HepG2 (cell line): Measurements from ENCODE around the gene UQCRHL. TPM values are rescaled to one million over a fixed set of nuclear protein-coding genes. Genes with fewer than 3 reads are reported as not detected.
A peak's percentile ranks its signal among the peaks of the same experiment; 100 is the strongest.

Experiments
- ATAC-seq: fragments of 200-7000 bp; cut with Tn5 transposase; 3 replicates; pipeline ENCODE4 v1.9.1; 2020; ENCODE audit warnings: mild to moderate bottlenecking, moderate library complexity
- BruUV-seq: library from RNA; stranded (reverse); fragments of 400-500 nt; replicated peaks from 2 replicates; lab custom pipeline; 2021; lab: Mats Ljungman, UMichigan
- CTCF ChIA-PET: fragments of 300-600 bp; formaldehyde crosslinking; extraction: SDS; loops from one replicate; lab custom pipeline; 2021; ENCODE audit warnings: low total read pairs, inconsistent platforms, low intra/inter-chr PET ratio; lab: Yijun Ruan, JAX
- POLR2A ChIA-PET: fragments of 350-600 bp; sonication (Branson Sonifier 250); formaldehyde crosslinking; loops from one replicate; lab custom pipeline; 2020; ENCODE audit warnings: antibody characterized with exemption, inconsistent platforms; lab: Yijun Ruan, JAX
- DNase-seq: peaks from one replicate; pipeline ENCODE4 v3.0.0-alpha.2; 2015; ENCODE audit warnings: low spot score
- FAIRE-seq: peaks from 3 replicates; lab custom pipeline; 2011; peaks lifted over from hg19 to GRCh38; lab: Jason Lieb, UNC
- H2AFZ ChIP-seq: one replicate; pipeline ENCODE4 v1.6.1; 2011; ENCODE audit warnings: low read length, inconsistent platforms
- H3K27ac ChIP-seq: fragments of 300-600 bp; 3 replicates; pipeline ENCODE4 v1.8.0; 2011; ENCODE audit warnings: mixed run types, mild to moderate bottlenecking, mixed read lengths, low read length, inconsistent platforms; ENCODE audit not compliant: insufficient read depth; ENCODE audit errors: extremely low read length
- H3K27me3 ChIP-seq, 2 experiments: fragments of 200-600 bp in 1 of 2; 2 replicates in 1 of 2; 3 replicates in 1 of 2; pipeline versions ENCODE4 v1.6.0 to v1.8.0; 2011; ENCODE audit warnings: low read length in 2 of 2, mild to moderate bottlenecking in 2 of 2, moderate library complexity in 2 of 2, inconsistent platforms in 1 of 2; ENCODE audit not compliant: insufficient read depth in 2 of 2, control insufficient read depth in 1 of 2
- H3K36me3 ChIP-seq, 2 experiments: fragments of 200-600 bp in 1 of 2; replicated peaks in 1 of 2; 2 replicates in 1 of 2; 3 replicates in 1 of 2; pipeline versions ENCODE4 v1.5.1 to v1.8.0; 2011; ENCODE audit warnings: low read length in 2 of 2, inconsistent platforms in 1 of 2; ENCODE audit not compliant: insufficient read depth in 2 of 2, control insufficient read depth in 1 of 2
- H3K4me1 ChIP-seq: 2 replicates; pipeline ENCODE4 v1.5.1; 2012; ENCODE audit warnings: low read length, inconsistent platforms; ENCODE audit not compliant: insufficient read depth
- H3K4me2 ChIP-seq: 2 replicates; pipeline ENCODE4 v1.6.0; 2011; ENCODE audit warnings: low read depth, low read length, inconsistent platforms
- H3K4me3 ChIP-seq, 3 experiments: fragments of 200-600 bp in 1 of 3; sonication (generic), shearing (Covaris generic) in 1 of 3; replicated peaks in 1 of 3; 2 replicates each; pipeline ENCODE4 v1.5.1; 2011 to 2016; ENCODE audit warnings: low read length in 3 of 3, inconsistent platforms in 2 of 3, low read depth in 2 of 3, mild to moderate bottlenecking in 2 of 3, control low read depth in 1 of 3, mixed read lengths in 1 of 3; ENCODE audit not compliant: insufficient read depth in 1 of 3
- H3K79me2 ChIP-seq: one replicate; pipeline ENCODE4 v1.6.1; 2011; ENCODE audit warnings: low read length, inconsistent platforms; ENCODE audit not compliant: insufficient read depth
- H3K9ac ChIP-seq: 2 replicates; pipeline ENCODE4 v1.6.0; 2011; ENCODE audit warnings: mild to moderate bottlenecking, low read depth, low read length, inconsistent platforms; ENCODE audit not compliant: insufficient read depth
- H3K9me3 ChIP-seq: 2 replicates; pipeline ENCODE4 v1.5.1; 2012; ENCODE audit warnings: mild to moderate bottlenecking, low read length
- H4K20me1 ChIP-seq: 2 replicates; pipeline ENCODE4 v1.6.0; 2011; ENCODE audit warnings: inconsistent platforms, mild to moderate bottlenecking, low read length, moderate library complexity; ENCODE audit not compliant: insufficient read depth
- AGO2 ChIP-seq: fragments of 200-400 bp; formaldehyde crosslinking; optimal IDR thresholded peaks from 2 replicates; pipeline ENCODE3; 2017; ENCODE audit warnings: mild to moderate bottlenecking, low read depth, low read length, moderate library complexity
- CERS6 ChIP-seq: sonication (generic); formaldehyde crosslinking; IDR thresholded peaks from 2 replicates; pipeline ENCODE4 v1.5.0; 2020; ENCODE audit warnings: missing genetic modification reagents
- GATA4 ChIP-seq: sonication (generic); IDR thresholded peaks from 2 replicates; pipeline ENCODE4 v1.6.1; 2016; ENCODE audit warnings: antibody characterized with exemption, low read depth, borderline replicate concordance
- GATAD2A ChIP-seq: IDR thresholded peaks from 2 replicates; pipeline ENCODE4 v1.6.1; 2016
- MTA1 ChIP-seq: sonication (generic); formaldehyde crosslinking; IDR thresholded peaks from 2 replicates; pipeline ENCODE4 v1.4.0; 2020; ENCODE audit warnings: missing genetic modification reagents, mild to moderate bottlenecking, borderline replicate concordance
- ZBTB8A ChIP-seq: sonication (generic); formaldehyde crosslinking; IDR thresholded peaks from 2 replicates; pipeline ENCODE4 v1.4.0; 2020; ENCODE audit warnings: mild to moderate bottlenecking, low read depth, missing genetic modification reagents, borderline replicate concordance
- ZEB1 ChIP-seq: IDR thresholded peaks from 2 replicates; pipeline ENCODE4 v1.6.1; 2012; ENCODE audit warnings: mild to moderate bottlenecking, low read depth, inconsistent platforms; ENCODE audit not compliant: insufficient replicate concordance
- ZFP62 ChIP-seq: sonication (generic); formaldehyde crosslinking; IDR thresholded peaks from 2 replicates; pipeline ENCODE4 v1.4.0; 2020; ENCODE audit warnings: missing genetic modification reagents
- ZFP82 ChIP-seq: sonication (generic); formaldehyde crosslinking; IDR thresholded peaks from 2 replicates; pipeline ENCODE4 v1.5.1; 2020; ENCODE audit warnings: mild to moderate bottlenecking, missing genetic modification reagents, borderline replicate concordance
- ZNF329 ChIP-seq: sonication (generic); formaldehyde crosslinking; IDR thresholded peaks from 2 replicates; pipeline ENCODE4 v1.9.0; 2021; ENCODE audit warnings: low read depth, mild to moderate bottlenecking, missing genetic modification reagents
- ZNF691 ChIP-seq: sonication (generic); formaldehyde crosslinking; IDR thresholded peaks from 2 replicates; pipeline ENCODE4 v1.4.0; 2020; ENCODE audit warnings: missing genetic modification reagents, low read depth, mild to moderate bottlenecking, borderline replicate concordance
- ZNF747 ChIP-seq: sonication (generic); formaldehyde crosslinking; IDR thresholded peaks from 2 replicates; pipeline ENCODE4 v1.8.1; 2023; ENCODE audit warnings: missing genetic modification reagents, mild to moderate bottlenecking, borderline replicate concordance
- ZNF775 ChIP-seq: sonication (generic); formaldehyde crosslinking; IDR thresholded peaks from 2 replicates; pipeline ENCODE4 v1.4.0; 2020; ENCODE audit warnings: missing genetic modification reagents, mild to moderate bottlenecking, moderate library complexity, borderline replicate concordance
- ZNF83 ChIP-seq: sonication (generic); formaldehyde crosslinking; IDR thresholded peaks from 2 replicates; pipeline ENCODE4 v1.4.0; 2020; ENCODE audit warnings: missing genetic modification reagents, mild to moderate bottlenecking, borderline replicate concordance
- ZNF850 ChIP-seq: sonication (generic); formaldehyde crosslinking; conservative IDR thresholded peaks from 2 replicates; pipeline ENCODE4 v1.9.0; 2021; ENCODE audit warnings: mild to moderate bottlenecking, missing genetic modification reagents
- WGBS: methylation state at CpG from one replicate; pipeline ENCODE4 v1.1.6; 2017; ENCODE audit warnings: low lambda C conversion rate; 5-methylcytosine and 5-hydroxymethylcytosine counted together
- in situ Hi-C: cut with HindIII; loops from 2 replicates; pipeline ENCODE4 v1.10.0; 2017; ENCODE audit warnings: low pct_unique_long_range_greater_than_20kb; ENCODE audit not compliant: extremely low pct_ligation_motif_present
- intact Hi-C: fragments of 100-400 bp; cut with micrococcal nuclease; formaldehyde crosslinking; loops from one replicate; pipeline ENCODE4 v1.10.0; 2022; ENCODE audit not compliant: unreplicated experiment
- polyA plus RNA-seq, 8 experiments: library from polyadenylated mRNA; depleted of rRNA in 3 of 8; stranded (reverse) in 7 of 8; unstranded in 1 of 8; fragments of >200 nt; fragmentation: Illumina TruSeq in 4 of 8; extraction: Trizol in 4 of 8; gene quantifications; 2 replicates each; pipeline versions ENCODE4 v1.2.1 to v1.2.3, GENCODE V29; 2011 to 2016; ENCODE audit warnings: low read depth in 4 of 8, missing spikeins in 1 of 8, mixed read lengths in 1 of 8; ENCODE audit not compliant: insufficient read depth in 1 of 8
- total RNA-seq, 5 experiments: library from RNA; depleted of rRNA; stranded (reverse); fragments of >200 nt; fragmentation: Illumina TruSeq; extraction: Trizol; gene quantifications; 2 replicates each; pipeline ENCODE4 v1.2.3, GENCODE V29; 2016; ENCODE audit warnings: low read depth in 1 of 5
- TF ChIP-seq, protein P1 (sequence below): sonication (generic); formaldehyde crosslinking; IDR thresholded peaks from 2 replicates; pipeline ENCODE4; 2020; ENCODE audit warnings: missing genetic modification reagents, mild to moderate bottlenecking, borderline replicate concordance
- TF ChIP-seq, protein P2 (sequence below): sonication (generic); formaldehyde crosslinking; IDR thresholded peaks from 2 replicates; pipeline ENCODE4 v1.4.0; 2020; ENCODE audit warnings: mild to moderate bottlenecking, missing genetic modification reagents

Gene UQCRHL
- total and polyA plus RNA-seq, 2 of the 13 experiments (the other 11 are each of a cell fraction or from before 2014, with no cell fraction given): 1.8 to 2.3 TPM

DNA sequence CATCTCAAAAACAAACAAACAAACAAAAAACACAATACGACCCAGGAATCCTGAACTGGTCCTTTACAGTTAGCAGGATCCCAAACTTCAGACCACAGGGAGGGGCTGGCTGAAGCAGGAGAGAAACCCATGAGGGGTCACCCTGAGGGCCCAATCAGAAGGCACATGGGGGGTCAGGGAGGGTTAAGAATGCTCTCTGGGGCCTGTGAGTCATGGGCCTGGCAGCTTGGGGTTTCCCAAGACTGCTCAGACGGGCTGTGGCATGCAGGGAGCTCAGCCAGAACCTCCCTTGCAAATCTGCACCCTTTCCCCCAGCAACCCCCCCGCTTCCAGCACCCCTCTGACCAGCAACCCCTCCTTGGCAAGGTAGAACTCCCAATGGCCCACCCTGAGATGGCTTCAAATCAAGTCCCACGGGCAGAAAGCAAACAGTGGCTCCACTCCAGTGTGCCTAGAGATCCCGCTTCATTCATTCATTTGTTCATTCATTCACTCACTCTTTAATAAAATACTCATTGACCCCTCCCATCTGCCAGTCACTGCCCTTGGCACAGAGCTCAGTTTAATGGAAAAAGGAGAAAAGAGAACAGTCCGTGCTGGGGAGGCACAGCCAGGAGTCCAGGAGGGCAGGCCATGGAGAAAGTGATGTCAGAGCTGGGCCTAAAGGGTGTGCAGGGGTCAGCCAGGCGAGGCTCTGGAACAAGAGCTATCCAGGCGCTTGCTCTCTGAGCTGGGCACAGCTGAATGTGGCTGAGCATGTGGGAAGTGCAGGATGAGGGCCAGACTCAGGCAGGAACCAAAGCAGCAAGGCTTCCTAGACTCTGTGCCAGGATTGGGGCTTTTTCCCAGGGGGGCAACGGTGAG lies 8.2 kb downstream of the UQCRHL start:
- CTCF ChIA-PET: no interaction called here
- peak overlapping the region; percentile 19 to 73 (median 58); a peak in 5 of 6 replicates for H3K4me3 ChIP-seq
- peaks cover 96% of the 10 kb centered on the region for H3K4me1 ChIP-seq
- no peaks in the 10 kb centered on the region for H3K9me3 ChIP-seq
- in situ Hi-C loops: no loop called here
- H2AFZ ChIP-seq: no peak overlapping the region
- peak overlapping the region; percentile 83 for H3K27ac ChIP-seq
- H3K4me2 ChIP-seq: peak overlapping the region; percentile 98
- ATAC-seq (peak; percentile 46), DNase-seq (peak; percentile 61), FAIRE-seq (no peak)
- peak overlapping the region; percentile 70 for H3K9ac ChIP-seq
- intact Hi-C loops: no loop called here
- BruUV-seq: TSS peak; percentile 85
- POLR2A ChIA-PET: interaction anchor here (0.7 to 2.8 kb wide), 6 partner anchors 11 to 232 kb away, joined by 3 to 7 read pairs (median 4); partner anchors contain the start of gene SRARP
- no peaks in the 10 kb centered on the region for H4K20me1 ChIP-seq
- H3K27me3 ChIP-seq: no peaks in the 10 kb centered on the region
- no peaks in the 10 kb centered on the region for H3K36me3 ChIP-seq
- peaks cover 14% of the 10 kb centered on the region for H3K79me2 ChIP-seq
- 10% methylated on average over 6 of the region's 9 CpGs for WGBS
- TF ChIP-seq ZNF850 (CRISPR knock-in tag) (no peak), ZNF83 (CRISPR knock-in tag) (no peak), ZEB1 (no peak), ZFP62 (CRISPR knock-in tag) (no peak), ZNF747 (CRISPR knock-in tag) (0 out of 2 replicates have a peak, but pooled peaks have one; percentile 10), ZNF691 (CRISPR knock-in tag) (no peak), ZBTB8A (no peak), MTA1 (no peak), ZFP82 (0 out of 2 replicates have a peak, but pooled peaks have one; percentile 30), ZNF775 (CRISPR knock-in tag) (no peak), ZNF329 (CRISPR knock-in tag) (no peak), GATAD2A (no peak), CERS6 (CRISPR knock-in tag) (no peak), GATA4 (no peak), AGO2 (no peak)
- TF ChIP-seq, protein P1, sequence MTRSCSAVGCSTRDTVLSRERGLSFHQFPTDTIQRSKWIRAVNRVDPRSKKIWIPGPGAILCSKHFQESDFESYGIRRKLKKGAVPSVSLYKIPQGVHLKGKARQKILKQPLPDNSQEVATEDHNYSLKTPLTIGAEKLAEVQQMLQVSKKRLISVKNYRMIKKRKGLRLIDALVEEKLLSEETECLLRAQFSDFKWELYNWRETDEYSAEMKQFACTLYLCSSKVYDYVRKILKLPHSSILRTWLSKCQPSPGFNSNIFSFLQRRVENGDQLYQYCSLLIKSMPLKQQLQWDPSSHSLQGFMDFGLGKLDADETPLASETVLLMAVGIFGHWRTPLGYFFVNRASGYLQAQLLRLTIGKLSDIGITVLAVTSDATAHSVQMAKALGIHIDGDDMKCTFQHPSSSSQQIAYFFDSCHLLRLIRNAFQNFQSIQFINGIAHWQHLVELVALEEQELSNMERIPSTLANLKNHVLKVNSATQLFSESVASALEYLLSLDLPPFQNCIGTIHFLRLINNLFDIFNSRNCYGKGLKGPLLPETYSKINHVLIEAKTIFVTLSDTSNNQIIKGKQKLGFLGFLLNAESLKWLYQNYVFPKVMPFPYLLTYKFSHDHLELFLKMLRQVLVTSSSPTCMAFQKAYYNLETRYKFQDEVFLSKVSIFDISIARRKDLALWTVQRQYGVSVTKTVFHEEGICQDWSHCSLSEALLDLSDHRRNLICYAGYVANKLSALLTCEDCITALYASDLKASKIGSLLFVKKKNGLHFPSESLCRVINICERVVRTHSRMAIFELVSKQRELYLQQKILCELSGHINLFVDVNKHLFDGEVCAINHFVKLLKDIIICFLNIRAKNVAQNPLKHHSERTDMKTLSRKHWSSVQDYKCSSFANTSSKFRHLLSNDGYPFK: no peak
- TF ChIP-seq, protein P2, sequence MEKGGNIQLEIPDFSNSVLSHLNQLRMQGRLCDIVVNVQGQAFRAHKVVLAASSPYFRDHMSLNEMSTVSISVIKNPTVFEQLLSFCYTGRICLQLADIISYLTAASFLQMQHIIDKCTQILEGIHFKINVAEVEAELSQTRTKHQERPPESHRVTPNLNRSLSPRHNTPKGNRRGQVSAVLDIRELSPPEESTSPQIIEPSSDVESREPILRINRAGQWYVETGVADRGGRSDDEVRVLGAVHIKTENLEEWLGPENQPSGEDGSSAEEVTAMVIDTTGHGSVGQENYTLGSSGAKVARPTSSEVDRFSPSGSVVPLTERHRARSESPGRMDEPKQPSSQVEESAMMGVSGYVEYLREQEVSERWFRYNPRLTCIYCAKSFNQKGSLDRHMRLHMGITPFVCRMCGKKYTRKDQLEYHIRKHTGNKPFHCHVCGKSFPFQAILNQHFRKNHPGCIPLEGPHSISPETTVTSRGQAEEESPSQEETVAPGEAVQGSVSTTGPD (CRISPR knock-in tag): no peak
